Vagina (tissue), 2 donors: ENCODE results near the gene TNRC6B.

Experiments used
- POLR2AphosphoS5 ChIP-seq, 2 donors: sonication (generic); formaldehyde crosslinking; IDR thresholded peaks; one replicate each; pipeline ENCODE4 v1.9.0; 2017; ENCODE audit warnings: antibody characterized with exemption in 2 of 2, mild to moderate bottlenecking in 2 of 2, low read depth in 1 of 2; ENCODE audit not compliant: insufficient read depth in 1 of 2
- TF ChIP-seq, protein P1 (sequence below), 3 experiments: fragments of 450-650 bp in 2 of 3; fragments of 200-600 bp in 1 of 3; sonication (generic) in 1 of 3; IDR thresholded peaks; one replicate each; pipeline ENCODE4 v1.5.1; 2017 to 2019; ENCODE audit warnings: antibody characterized with exemption in 3 of 3, mild to moderate bottlenecking in 2 of 3, moderate library complexity in 2 of 3

DNA sequence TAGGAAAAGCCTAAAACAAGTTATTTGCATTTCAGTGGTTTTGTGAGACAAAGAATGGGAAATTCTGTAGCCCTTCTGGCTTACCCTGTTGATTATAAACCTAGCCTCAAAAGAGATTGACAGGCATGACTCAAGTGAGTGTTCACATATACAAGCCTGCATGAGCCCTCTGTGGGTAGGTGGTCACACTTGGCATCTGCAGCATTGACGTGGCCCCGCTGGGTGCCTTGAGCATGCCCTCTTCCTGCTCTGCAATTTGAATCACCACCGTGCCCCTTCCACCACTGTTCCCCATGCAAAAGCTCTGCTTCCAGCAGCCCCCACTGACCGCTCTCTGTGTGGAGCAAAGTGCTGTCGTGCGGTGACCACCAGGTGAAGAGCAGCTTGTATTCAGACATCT is 147.6 kb downstream of the TNRC6B start:
- TF ChIP-seq, protein P1, sequence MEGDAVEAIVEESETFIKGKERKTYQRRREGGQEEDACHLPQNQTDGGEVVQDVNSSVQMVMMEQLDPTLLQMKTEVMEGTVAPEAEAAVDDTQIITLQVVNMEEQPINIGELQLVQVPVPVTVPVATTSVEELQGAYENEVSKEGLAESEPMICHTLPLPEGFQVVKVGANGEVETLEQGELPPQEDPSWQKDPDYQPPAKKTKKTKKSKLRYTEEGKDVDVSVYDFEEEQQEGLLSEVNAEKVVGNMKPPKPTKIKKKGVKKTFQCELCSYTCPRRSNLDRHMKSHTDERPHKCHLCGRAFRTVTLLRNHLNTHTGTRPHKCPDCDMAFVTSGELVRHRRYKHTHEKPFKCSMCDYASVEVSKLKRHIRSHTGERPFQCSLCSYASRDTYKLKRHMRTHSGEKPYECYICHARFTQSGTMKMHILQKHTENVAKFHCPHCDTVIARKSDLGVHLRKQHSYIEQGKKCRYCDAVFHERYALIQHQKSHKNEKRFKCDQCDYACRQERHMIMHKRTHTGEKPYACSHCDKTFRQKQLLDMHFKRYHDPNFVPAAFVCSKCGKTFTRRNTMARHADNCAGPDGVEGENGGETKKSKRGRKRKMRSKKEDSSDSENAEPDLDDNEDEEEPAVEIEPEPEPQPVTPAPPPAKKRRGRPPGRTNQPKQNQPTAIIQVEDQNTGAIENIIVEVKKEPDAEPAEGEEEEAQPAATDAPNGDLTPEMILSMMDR (IDR thresholded peaks at IDR 0.05), result no peak
- no peak for TF ChIP-seq POLR2AphosphoS5 (IDR thresholded peaks at IDR 0.05; ENCODE audit: insufficient read depth in 1 of 2, low read depth in 1 of 2)
